Mesendoderm (in vitro differentiated cells): Measurements from ENCODE around the gene PPP1R9B.

Source experiments
- DNase-seq: peaks from one replicate; pipeline ENCODE4 v3.0.0; 2013
- H2AK5ac ChIP-seq: 2 replicates; pipeline ENCODE4 v1.6.1; 2013; ENCODE audit warnings: low read length, inconsistent platforms
- H2BK120ac ChIP-seq: 2 replicates; pipeline ENCODE4 v1.6.1; 2013; ENCODE audit warnings: low read depth, mild to moderate bottlenecking, low read length, moderate library complexity, mixed read lengths
- H2BK15ac ChIP-seq: replicated peaks from 2 replicates; pipeline ENCODE4 v1.6.1; 2013; ENCODE audit warnings: low read depth, mild to moderate bottlenecking, moderate library complexity
- H2BK5ac ChIP-seq: 2 replicates; pipeline ENCODE4 v1.6.1; 2013; ENCODE audit warnings: low read length, inconsistent platforms
- H3K18ac ChIP-seq: 2 replicates; pipeline ENCODE4 v1.6.1; 2013; ENCODE audit warnings: mild to moderate bottlenecking, low read length, mixed read lengths
- H3K23ac ChIP-seq: one replicate; pipeline ENCODE4 v1.6.1; 2013; ENCODE audit warnings: low read length
- H3K27ac ChIP-seq: 2 replicates; pipeline ENCODE4 v1.5.1; 2013; ENCODE audit warnings: low read depth, mild to moderate bottlenecking, inconsistent platforms, low read length, moderate library complexity
- H3K27me3 ChIP-seq: 2 replicates; pipeline ENCODE4 v1.6.1; 2013; ENCODE audit warnings: low read length, control low read depth, mild to moderate bottlenecking, inconsistent platforms; ENCODE audit not compliant: insufficient read depth, poor library complexity
- H3K36me3 ChIP-seq: 2 replicates; pipeline ENCODE4 v1.6.1; 2013; ENCODE audit warnings: low read length, inconsistent platforms; ENCODE audit not compliant: control insufficient read depth, insufficient read depth
- H3K4ac ChIP-seq: one replicate; pipeline ENCODE4 v1.6.1; 2013; ENCODE audit warnings: low read depth, mild to moderate bottlenecking, low read length, moderate library complexity
- H3K4me1 ChIP-seq: 2 replicates; pipeline ENCODE4 v1.6.1; 2013; ENCODE audit warnings: low read depth, low read length, inconsistent platforms; ENCODE audit not compliant: control insufficient read depth
- H3K4me2 ChIP-seq: 2 replicates; pipeline ENCODE4 v1.6.1; 2013; ENCODE audit warnings: low read length
- H3K4me3 ChIP-seq: 2 replicates; pipeline ENCODE4 v1.5.1; 2013; ENCODE audit warnings: mild to moderate bottlenecking, low read length
- H3K56ac ChIP-seq: one replicate; pipeline ENCODE4 v1.6.1; 2013; ENCODE audit warnings: low read length
- H3K79me1 ChIP-seq: 2 replicates; pipeline ENCODE4 v1.6.1; 2013; ENCODE audit warnings: low read length, inconsistent platforms
- H3K79me2 ChIP-seq: 2 replicates; pipeline ENCODE4 v1.6.1; 2013; ENCODE audit warnings: mild to moderate bottlenecking, low read length; ENCODE audit not compliant: control insufficient read depth, insufficient read depth
- H3K9ac ChIP-seq: 2 replicates; pipeline ENCODE4 v1.6.1; 2013; ENCODE audit warnings: low read length, inconsistent platforms
- H4K5ac ChIP-seq: one replicate; pipeline ENCODE4 v1.6.1; 2013; ENCODE audit warnings: low read length
- H4K8ac ChIP-seq: one replicate; pipeline ENCODE4 v1.6.1; 2013; ENCODE audit warnings: low read depth, mild to moderate bottlenecking, control low read depth, low read length, moderate library complexity
- WGBS: extraction: QIAGEN DNeasy Blood & Tissue Kit; methylation state at CpG from one replicate; pipeline ENCODE4 v1.1.7; 2013; ENCODE audit warnings: low lambda C conversion rate, missing lambda C conversion rate; ENCODE audit not compliant: insufficient coverage; ENCODE audit errors: extremely low coverage; 5-methylcytosine and 5-hydroxymethylcytosine counted together

Gene PPP1R9B

GRCh38 chr17:50091918-50092285 is 58.6 kb downstream of the PPP1R9B start:
- H2AK5ac ChIP-seq: no peak overlapping the region
- no peaks in the 10 kb centered on the region for H3K79me1 ChIP-seq
- no peak overlapping the region for H3K9ac ChIP-seq
- no peak overlapping the region for H3K27ac ChIP-seq
- H3K27me3 ChIP-seq: no peaks in the 10 kb centered on the region
- H3K18ac ChIP-seq: no peak overlapping the region
- H3K56ac ChIP-seq: no peak overlapping the region
- no peak overlapping the region for H3K23ac ChIP-seq
- no peaks in the 10 kb centered on the region for H3K4me1 ChIP-seq
- H2BK120ac ChIP-seq: no peak overlapping the region
- no peak overlapping the region for H4K8ac ChIP-seq
- no peak overlapping the region for H3K4me2 ChIP-seq
- H3K4me3 ChIP-seq: no peak overlapping the region
- no peak overlapping the region for H3K4ac ChIP-seq
- no peak for DNase-seq
- WGBS: no CpG with 5 or more reads among the region's 2 CpGs
- no peak overlapping the region for H2BK15ac ChIP-seq
- no peak overlapping the region for H4K5ac ChIP-seq
- H2BK5ac ChIP-seq: no peak overlapping the region
- no peaks in the 10 kb centered on the region for H3K36me3 ChIP-seq
- H3K79me2 ChIP-seq: no peaks in the 10 kb centered on the region

DNA sequence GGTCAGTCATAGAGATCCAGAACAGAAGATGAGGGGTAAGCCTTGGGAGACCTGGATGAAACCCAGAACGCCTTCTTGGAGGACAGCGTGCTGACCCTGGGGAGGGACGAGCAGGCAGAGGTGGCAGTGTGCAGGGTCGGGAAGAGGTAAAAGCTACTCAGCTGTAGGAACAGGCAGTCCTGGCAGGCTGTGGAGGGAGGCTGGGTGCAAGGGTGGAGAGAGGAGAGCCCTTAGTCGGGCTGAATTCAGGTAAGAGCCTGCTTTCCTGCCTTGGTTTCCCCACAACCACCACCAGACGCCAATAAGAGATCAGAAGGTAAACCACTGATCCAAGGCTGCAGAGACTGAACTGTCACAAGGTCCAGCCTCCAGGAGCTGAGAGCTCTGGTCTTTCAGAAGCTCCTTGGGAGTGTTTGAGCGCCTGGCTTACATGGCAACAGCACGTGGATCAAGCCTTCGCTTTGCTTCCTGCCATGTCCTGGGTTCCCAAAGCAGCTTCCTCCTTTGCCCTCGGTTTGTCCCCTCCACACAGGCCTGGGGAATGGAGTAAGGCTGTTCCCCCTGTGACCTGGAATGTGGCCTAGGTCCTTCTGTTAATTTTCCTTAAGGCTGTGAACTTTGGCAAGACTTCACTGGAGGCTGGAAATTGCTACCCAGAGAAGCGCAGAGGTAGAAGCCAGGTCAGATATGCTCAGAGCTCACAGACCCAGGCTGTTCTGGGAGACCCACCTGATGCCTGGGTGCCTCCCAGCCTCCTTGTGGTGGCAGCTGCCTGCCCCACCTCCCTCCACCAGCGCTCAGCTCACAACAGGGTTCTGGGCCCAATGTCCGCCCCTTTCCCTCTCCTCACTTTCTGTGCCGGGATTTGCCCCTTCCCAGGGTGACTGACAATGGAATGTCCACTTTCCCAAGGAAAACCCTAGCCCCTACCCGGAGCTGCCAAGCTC is 59.2 kb downstream of the PPP1R9B start:
- DNase-seq: no peak
- Histone ChIP-seq H3K56ac (no peak overlapping the region), H3K9ac (no peak overlapping the region), H3K79me1 (no peaks in the 10 kb centered on the region), H3K23ac (no peak overlapping the region), H3K27me3 (no peaks in the 10 kb centered on the region), H3K27ac (no peak overlapping the region), H3K36me3 (no peaks in the 10 kb centered on the region), H3K4me2 (no peak overlapping the region), H4K8ac (no peak overlapping the region), H2BK5ac (no peak overlapping the region), H2BK120ac (no peak overlapping the region), H4K5ac (no peak overlapping the region), H2AK5ac (no peak overlapping the region), H3K4me3 (no peak overlapping the region), H2BK15ac (no peak overlapping the region), H3K18ac (no peak overlapping the region), H3K4ac (no peak overlapping the region), H3K4me1 (no peaks in the 10 kb centered on the region), H3K79me2 (no peaks in the 10 kb centered on the region)
- no CpG with 5 or more reads among the region's 15 CpGs for WGBS

DNA sequence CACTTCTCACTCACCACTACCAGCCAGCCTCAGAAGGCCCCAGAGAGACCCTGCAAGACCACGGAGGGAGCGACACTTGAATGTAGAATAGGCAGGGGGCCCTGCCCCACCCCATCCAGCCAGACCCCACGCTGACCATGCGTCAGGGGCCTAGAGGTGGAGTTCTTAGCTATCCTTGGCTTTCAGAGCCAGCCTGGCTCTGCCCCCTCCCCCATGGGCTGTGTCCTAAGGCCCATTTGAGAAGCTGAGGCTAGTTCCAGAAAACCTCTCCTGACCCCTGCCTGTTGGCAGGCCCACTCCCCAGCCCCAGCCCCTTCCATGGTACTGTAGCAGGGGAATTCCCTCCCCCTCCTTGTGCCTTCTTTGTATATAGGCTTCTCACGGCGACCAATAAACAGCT is 60.4 kb downstream of the PPP1R9B start:
- Histone ChIP-seq H3K4me2 (no peak overlapping the region), H3K23ac (no peak overlapping the region), H2AK5ac (no peak overlapping the region), H3K4me3 (no peak overlapping the region), H3K79me2 (no peaks in the 10 kb centered on the region), H3K4me1 (no peaks in the 10 kb centered on the region), H4K5ac (no peak overlapping the region), H2BK120ac (no peak overlapping the region), H2BK15ac (no peak overlapping the region), H3K36me3 (no peaks in the 10 kb centered on the region), H3K9ac (no peak overlapping the region), H2BK5ac (no peak overlapping the region), H3K4ac (no peak overlapping the region), H3K27me3 (no peaks in the 10 kb centered on the region), H3K27ac (no peak overlapping the region), H3K56ac (no peak overlapping the region), H3K18ac (no peak overlapping the region), H3K79me1 (no peaks in the 10 kb centered on the region), H4K8ac (no peak overlapping the region)
- DNase-seq: no peak
- no CpG with 5 or more reads among the region's 6 CpGs for WGBS

DNA sequence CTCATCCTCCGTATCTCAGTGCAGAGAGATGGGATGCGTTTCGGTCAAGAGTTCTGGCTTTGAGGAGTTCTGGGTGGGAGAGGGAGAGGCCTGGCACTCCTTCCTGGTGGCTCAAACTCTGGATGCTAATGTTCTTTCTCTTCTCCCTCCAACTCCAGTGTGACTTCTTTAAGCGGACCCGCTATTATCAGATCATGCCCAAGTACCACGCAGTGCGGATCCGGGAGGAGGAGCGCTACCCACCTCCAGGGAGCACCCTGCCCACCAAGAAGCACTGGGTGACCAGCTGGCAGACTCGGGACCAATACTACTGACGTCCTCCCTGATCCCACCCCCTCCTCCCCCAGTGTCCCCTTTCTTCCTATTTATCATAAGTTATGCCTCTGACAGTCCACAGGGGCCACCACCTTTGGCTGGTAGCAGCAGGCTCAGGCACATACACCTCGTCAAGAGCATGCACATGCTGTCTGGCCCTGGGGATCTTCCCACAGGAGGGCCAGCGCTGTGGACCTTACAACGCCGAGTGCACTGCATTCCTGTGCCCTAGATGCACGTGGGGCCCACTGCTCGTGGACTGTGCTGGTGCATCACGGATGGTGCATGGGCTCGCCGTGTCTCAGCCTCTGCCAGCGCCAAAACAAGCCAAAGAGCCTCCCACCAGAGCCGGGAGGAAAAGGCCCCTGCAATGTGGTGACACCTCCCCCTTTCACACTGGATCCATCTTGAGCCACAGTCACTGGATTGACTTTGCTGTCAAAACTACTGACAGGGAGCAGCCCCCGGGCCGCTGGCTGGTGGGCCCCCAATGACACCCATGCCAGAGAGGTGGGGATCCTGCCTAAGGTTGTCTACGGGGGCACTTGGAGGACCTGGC is 61.3 kb downstream of the PPP1R9B start:
- H3K79me1 ChIP-seq: no peaks in the 10 kb centered on the region
- H4K5ac ChIP-seq: no peak overlapping the region
- WGBS: no CpG with 5 or more reads among the region's 25 CpGs
- no peak overlapping the region for H3K23ac ChIP-seq
- H3K79me2 ChIP-seq: no peaks in the 10 kb centered on the region
- no peak overlapping the region for H3K4me3 ChIP-seq
- no peak overlapping the region for H2BK120ac ChIP-seq
- no peak overlapping the region for H3K18ac ChIP-seq
- no peak overlapping the region for H3K4me2 ChIP-seq
- H3K27me3 ChIP-seq: no peaks in the 10 kb centered on the region
- no peak overlapping the region for H3K4ac ChIP-seq
- no peak overlapping the region for H3K27ac ChIP-seq
- no peak overlapping the region for H2AK5ac ChIP-seq
- no peak overlapping the region for H4K8ac ChIP-seq
- H3K4me1 ChIP-seq: no peaks in the 10 kb centered on the region
- no peak overlapping the region for H2BK5ac ChIP-seq
- DNase-seq: no peak
- no peaks in the 10 kb centered on the region for H3K36me3 ChIP-seq
- H3K9ac ChIP-seq: no peak overlapping the region
- H3K56ac ChIP-seq: no peak overlapping the region
- H2BK15ac ChIP-seq: no peak overlapping the region

DNA sequence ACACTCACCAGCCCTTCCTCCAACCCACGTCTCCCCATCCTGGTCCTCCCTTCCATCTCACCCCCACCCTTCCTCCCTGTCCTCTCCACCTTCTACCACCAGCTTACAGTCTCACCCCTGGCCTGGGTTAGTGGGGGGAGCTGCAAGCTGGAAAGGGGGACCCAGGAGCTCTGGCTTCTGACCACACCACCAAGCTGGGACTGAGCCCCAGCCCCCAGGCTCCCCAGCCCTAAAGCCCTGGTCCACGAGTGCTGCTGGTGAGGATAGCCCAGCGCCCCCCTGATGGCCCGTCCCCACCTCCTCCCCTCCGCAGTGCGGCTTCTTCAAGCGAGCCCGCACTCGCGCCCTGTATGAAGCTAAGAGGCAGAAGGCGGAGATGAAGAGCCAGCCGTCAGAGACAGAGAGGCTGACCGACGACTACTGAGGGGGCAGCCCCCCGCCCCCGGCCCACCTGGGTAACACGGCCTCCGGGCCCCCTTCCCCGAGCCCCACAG is 62.5 kb downstream of the PPP1R9B start:
- WGBS: no CpG with 5 or more reads among the region's 19 CpGs
- DNase-seq: no peak
- Histone ChIP-seq H3K27me3 (no peaks in the 10 kb centered on the region), H3K79me1 (no peaks in the 10 kb centered on the region), H4K8ac (no peak overlapping the region), H3K36me3 (no peaks in the 10 kb centered on the region), H3K4me3 (no peak overlapping the region), H2BK15ac (no peak overlapping the region), H2BK120ac (no peak overlapping the region), H3K56ac (no peak overlapping the region), H4K5ac (no peak overlapping the region), H2AK5ac (no peak overlapping the region), H3K9ac (no peak overlapping the region), H3K18ac (no peak overlapping the region), H3K23ac (no peak overlapping the region), H3K4ac (no peak overlapping the region), H2BK5ac (no peak overlapping the region), H3K4me1 (no peaks in the 10 kb centered on the region), H3K79me2 (no peaks in the 10 kb centered on the region), H3K27ac (no peak overlapping the region), H3K4me2 (no peak overlapping the region)
